A673 (cell line): ENCODE measurements around the gene ADI1.

Experiments used
- EZH2 ChIP-seq: fragments of 200-600 bp; sonication (generic); IDR thresholded peaks from 2 replicates; pipeline ENCODE4 v1.6.1; 2017; ENCODE audit warnings: borderline replicate concordance, low read depth, mild to moderate bottlenecking, mixed read lengths, antibody characterized with exemption, low read length; ENCODE audit not compliant: poor library complexity, severe bottlenecking
- TF ChIP-seq, protein P1 (sequence below): fragments of 300-800, 200-600 bp; sonication (generic); conservative IDR thresholded peaks from 2 replicates; pipeline ENCODE4 v1.5.1; 2017; ENCODE audit warnings: low read depth, mild to moderate bottlenecking, antibody characterized with exemption, low read length, moderate library complexity, mixed read lengths

DNA sequence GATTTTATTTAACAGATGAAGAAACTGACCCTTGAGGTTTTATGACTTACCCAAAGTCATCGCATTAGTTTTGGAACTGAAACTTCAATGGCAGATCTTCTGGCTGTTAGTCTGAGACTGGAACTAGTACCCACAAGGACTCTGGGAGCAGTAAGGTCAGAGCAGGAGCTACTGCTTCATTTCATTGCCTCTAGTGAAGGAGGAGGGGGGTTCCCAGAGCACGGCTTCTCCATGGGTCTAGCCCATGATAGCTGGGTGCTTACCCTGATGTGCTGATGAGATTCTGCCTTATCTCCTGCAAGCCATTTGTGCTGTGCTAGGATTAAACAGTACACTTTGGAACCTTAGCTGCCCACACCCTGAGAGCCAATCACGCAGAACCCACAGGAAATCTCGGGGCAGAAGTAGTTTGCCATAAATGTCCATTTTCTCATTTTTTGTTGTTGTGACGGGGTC, 44.2 kb upstream of the ADI1 start:
- TF ChIP-seq, protein P1, sequence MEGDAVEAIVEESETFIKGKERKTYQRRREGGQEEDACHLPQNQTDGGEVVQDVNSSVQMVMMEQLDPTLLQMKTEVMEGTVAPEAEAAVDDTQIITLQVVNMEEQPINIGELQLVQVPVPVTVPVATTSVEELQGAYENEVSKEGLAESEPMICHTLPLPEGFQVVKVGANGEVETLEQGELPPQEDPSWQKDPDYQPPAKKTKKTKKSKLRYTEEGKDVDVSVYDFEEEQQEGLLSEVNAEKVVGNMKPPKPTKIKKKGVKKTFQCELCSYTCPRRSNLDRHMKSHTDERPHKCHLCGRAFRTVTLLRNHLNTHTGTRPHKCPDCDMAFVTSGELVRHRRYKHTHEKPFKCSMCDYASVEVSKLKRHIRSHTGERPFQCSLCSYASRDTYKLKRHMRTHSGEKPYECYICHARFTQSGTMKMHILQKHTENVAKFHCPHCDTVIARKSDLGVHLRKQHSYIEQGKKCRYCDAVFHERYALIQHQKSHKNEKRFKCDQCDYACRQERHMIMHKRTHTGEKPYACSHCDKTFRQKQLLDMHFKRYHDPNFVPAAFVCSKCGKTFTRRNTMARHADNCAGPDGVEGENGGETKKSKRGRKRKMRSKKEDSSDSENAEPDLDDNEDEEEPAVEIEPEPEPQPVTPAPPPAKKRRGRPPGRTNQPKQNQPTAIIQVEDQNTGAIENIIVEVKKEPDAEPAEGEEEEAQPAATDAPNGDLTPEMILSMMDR: no peak
- TF ChIP-seq EZH2: no peak
